GM21717 (cell line): ENCODE results near the gene MTARC2.

Experiments
- ATAC-seq: cut with Tn5 transposase; IDR thresholded peaks from one replicate; pipeline ENCODE4 v1.9.1; 2021; ENCODE audit warnings: mild to moderate bottlenecking, moderate library complexity; ENCODE audit not compliant: unreplicated experiment

MTARC2 gene

DNA sequence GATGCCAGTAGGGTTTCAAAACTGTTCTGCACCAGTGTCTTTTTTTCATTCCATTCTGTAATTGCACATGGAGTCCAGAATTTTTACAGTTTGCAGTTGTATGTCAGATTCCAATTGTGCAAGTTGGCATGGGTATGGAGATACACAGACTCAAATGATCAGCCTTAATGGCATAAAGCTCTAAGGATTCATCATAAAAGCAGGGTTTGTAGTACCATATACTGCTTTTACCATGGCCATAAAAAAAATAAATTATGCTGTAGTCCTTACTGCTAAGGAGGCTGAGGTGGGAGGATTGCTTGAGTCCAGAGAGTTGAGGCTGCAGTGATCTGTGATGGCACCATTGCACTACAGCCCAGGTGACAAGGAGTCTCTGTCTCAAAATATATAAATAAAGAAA, 48.9 kb downstream of the MTARC2 start:
- no peak for ATAC-seq

DNA sequence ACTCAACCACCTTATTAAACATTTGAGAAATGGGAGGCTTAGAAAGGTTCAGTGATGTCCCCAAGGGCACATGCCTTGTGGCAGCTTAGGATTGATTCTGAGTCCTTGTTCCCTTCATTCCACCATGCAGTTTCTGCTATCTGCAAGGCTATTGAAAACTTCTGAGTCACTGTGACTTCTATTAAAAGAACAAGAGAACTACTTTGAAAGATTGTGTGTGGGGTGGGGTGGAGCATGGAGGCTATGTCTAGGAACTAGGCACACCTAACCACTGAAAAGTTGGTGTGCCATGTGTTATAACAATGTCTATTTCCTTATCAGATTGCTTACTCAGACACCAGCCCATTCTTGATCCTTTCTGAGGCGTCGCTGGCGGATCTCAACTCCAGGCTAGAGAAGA, 49.4 kb downstream of the MTARC2 start:
- no peak for ATAC-seq

DNA sequence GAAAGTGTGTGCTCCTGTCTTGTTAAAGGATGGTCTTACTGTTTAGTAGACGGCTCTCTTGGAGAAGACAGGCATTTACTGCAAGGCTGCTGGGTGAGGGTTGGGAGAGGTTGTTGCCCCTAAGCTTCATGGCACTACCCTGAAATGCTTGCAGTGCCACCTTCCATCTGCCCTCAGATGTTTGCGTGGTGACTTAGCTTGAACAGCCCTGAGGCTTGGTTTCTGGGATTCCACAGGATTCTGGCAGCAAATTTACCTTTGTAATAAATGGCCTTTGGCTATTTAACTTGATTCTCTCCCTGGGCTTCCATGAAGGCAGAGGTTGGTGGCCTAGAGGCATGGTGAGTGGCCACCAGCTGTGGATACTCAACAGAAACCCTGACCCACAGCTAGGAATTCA, 50.2 kb downstream of the MTARC2 start:
- no peak for ATAC-seq

DNA sequence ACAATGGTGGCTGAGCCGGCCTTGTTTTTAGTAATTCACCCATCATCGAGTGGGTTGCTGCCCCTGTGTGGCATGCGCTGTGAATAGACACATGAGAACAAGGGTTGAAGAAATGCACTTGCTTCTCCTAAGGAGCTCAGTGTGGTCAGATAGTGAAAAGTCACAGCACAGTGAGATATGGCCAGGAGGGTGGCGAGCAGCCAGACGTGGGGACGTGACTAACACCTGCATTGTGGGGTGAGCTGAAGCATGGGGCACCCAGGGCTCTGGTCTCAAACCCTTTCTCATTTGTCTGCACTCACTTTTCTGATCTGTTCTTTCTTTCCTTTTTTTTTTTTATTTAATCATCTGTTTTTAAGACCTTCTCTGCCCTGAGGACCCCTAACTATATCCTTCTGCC, 52.1 kb downstream of the MTARC2 start:
- no peak for ATAC-seq

DNA sequence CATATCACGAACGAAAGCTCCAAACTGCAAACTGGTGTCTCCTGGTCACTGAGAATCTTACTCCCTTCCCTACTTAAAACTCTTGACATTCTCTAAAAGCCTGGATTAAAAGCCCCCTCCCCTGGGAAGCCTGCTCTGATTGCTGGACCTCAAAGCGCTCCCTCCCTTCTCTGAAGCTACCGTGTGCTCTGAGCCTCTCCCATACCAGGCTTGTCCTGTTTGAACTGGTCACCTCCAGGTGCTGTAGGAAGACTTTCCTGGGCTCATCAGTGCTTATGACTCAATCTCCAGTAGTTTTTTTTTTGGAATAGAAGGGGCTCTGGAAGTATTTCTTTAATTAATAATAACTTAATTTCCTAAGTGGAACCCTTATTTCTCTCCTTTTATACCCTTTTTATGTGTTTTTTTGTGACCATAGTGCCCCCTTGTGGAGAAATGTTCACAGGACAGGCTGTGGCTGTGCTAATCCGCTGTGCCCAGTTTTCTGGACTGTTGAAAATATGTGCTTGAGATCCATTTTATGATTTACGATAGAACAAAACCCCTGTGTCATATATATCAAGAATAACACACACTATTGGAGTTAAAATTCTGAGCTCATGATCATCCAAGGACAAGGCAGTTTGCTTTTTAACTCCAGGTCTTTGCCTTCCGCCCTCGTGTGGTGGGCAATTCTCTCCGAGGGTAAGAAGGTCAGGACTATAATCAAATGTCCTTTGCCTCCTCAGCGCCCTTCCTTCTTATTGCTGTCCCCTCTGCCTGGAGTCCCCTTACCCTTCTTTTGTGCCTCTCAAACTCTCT, 55.5 kb downstream of the MTARC2 start:
- ATAC-seq, result no peak

DNA sequence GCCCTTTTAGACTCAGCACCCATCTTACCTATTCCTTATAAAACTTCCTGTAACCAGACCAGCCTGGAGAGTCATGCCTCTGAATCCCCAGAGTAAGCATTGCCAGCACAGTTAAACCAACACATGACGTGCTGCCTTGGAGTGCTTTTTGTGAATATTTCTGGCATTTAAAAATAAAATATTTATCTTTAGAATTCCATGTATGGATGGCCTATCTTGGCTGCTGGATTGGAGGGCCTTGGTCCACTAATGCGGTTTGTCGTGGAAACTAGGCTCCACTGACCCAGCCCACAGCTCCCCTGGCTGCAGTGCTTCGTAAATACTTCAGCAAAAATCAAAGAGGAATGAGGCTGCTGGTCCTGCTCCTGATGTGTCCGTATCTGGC, 56.1 kb downstream of the MTARC2 start:
- no peak for ATAC-seq

DNA sequence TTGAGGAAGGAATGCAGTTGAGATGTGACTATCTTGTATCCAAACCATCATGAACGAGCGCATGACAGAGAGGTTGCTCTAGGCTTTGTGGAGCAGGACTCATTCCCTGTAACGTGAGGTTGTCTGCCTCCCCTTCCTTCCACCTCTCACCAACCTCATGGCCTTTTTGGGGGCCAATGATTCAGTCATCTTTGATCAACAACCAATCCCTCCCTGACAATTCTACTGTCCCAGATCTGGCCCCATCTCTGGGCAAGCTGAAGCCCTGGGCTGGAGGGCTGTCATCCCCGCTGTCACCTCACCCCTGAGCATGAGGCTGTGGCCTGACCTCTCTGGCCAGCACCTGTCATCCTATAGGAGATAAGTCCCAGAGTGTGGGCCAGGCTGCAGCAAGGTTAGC, 58.3 kb downstream of the MTARC2 start:
- no peak for ATAC-seq

DNA sequence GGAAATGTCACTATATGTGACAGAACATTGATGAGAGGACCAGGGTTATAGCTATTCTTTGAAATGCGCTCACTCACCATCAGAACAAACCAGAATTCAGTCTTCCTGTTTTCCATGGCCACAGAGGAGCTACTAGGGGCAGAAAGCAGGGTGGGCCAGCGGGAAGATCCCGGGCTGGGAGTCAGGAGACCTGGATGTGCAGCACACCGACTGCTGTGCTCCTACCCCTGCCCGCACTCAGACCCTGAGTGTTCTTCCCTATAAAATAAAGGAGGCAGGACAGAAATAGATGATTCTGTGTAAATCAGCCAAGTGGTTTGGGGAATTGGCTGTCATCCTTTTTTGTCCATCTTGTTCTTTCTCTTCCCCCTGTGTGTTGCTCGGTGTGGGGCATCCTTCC, 59.6 kb downstream of the MTARC2 start:
- no peak for ATAC-seq

DNA sequence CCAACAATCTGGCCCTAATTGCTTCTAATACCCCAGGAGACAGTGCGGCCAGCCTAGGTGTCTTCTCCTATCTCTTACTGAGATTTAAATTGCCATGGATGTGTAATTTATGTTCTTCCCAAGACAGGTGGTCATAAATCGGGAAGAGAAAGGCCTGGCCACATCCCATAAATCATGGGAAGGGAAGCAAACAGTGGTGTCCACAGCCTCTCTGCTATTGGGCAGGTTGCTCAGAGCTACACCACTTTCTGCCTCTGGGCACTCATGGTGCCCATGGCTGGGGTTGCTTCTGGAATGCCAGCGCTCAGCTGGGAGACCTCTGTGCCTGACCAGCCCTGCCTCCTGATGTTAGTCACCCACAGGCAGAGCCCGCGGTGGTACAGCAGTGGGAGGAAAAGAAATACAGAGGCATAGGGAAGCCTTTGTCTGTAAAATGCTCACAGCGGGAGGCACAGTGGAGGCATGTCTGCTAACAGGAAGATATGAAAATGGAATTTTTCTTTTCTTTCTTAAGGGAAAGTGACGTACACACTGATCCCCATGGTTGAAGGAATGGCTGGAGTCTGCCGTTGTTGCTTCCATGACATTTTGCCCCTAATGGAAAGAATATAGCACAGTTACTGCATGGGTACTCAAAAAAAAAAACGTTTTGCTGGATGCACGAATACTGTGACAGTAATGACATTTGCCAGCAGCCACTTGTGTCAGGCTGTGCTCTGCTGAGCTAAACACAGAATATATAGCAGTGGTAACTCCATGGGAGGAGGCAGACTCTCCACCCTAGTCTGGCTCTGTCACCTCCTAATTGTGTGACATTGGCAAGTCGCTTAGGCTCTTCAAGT, 60.4 kb downstream of the MTARC2 start:
- no peak for ATAC-seq

DNA sequence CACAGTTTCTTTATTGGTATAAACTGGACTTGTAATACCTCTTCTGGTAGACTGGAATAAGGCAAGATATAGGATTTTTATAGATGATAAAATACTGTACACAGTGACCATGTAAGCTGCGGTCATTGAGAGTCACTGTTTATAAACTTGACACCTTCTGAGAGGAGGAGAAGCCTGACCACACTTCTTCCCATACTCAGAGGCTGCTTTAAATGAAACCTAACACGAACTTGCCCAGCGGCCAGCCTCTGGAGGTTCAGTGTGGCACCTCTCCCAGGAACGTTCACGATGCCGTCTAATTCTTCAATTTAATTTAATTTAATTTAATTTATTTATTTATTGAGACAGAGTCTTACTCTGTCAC, 61.0 kb downstream of the MTARC2 start:
- no peak for ATAC-seq

DNA sequence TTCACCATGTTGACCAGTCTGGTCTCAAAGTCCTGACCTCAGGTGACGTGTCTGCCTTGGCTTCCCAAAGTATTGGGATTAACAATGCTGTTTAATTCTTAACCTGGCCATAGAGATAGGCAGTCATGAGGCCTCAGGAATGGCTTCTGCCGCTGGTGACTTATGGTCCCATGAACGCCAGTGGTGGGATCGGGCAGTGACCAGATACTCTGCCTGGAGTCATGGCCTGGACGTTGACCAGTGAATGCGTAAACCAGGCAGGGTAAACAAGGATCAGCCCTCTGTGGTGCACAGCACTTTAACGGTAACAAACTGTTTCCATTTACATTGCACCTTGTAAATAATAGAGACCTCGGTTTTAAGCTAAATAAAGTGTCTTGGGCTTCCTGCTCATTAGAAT, 61.6 kb downstream of the MTARC2 start:
- ATAC-seq, result no peak

DNA sequence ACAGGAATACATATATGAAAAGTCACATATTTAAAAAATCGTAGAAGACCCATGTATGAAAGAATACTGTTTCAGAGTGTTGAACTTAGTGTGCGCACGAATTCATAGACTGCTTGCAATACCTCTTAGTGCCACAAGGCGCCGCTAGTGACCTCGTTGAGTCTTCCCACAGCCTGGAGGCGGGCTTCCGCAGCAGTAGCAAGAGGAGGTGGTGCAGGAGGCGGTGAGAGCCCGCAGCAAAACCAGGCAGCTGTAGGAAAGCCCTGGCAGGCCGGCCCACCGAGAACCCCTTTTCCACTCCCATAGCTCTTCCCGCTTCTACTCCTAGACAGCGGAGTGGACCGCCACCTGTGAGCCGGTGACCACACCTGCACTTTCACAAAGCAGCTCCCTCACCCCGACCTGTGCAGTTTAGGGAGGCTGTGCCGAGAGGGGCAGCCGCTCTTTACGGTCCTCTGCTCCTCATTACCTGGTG, 62.1 kb downstream of the MTARC2 start:
- peak; percentile 85 for ATAC-seq

DNA sequence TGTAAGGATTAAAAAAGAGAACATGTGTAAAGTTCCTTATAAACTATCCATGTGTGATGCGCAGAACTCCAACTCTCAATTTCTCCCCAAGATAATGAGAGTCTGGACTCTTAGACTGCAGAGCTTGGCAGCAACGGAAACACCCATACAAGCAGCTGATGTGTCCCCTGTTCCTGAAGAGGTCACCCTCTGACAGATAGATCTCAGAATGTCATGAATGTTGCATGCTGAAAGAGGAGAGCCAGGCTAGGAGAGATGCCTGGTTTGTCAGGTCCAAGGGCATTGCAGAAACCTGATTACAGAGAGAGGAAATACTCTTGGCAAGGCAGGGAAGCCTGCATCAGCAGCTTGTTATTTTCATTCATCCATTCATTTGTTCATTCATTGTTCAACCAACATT, 62.8 kb downstream of the MTARC2 start:
- ATAC-seq, result no peak

DNA sequence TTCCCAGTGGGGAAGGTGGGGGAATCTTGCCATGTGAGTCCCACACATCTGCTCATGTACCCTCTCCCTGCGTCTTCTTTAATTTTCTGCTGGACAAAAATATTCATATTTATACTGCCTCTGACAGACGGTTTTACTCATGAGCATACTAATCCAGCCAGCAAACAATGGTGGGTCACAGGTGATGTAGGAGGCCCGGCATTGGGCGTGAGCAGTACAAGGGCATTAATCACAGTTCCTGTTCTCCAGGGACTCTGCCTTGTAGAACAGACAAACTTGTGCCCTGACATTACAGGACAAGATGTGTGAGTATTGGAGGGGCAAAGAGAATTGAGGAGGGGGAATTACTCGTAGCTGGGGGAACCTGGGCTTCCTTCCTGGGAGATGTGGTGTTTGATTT, 63.6 kb downstream of the MTARC2 start:
- no peak for ATAC-seq

DNA sequence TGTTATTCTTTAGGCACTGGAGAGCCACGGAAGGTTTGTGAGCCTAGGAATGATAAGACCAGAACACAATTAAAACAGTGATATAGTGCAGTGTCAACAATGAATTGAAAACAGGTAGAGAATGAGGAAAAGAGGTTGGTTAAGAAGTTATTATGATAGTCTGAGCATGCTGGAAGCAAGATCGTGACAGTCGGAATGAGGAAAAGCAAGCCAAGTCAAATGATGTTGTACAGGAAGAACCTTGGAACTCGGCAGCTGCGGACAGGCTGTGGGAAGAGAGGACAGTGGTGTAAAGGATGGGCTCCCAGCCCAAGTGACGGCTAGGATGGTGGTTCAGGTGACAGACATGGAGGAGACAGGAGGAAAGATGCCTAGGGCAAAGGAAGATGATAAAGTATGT, 64.2 kb downstream of the MTARC2 start:
- no peak for ATAC-seq

DNA sequence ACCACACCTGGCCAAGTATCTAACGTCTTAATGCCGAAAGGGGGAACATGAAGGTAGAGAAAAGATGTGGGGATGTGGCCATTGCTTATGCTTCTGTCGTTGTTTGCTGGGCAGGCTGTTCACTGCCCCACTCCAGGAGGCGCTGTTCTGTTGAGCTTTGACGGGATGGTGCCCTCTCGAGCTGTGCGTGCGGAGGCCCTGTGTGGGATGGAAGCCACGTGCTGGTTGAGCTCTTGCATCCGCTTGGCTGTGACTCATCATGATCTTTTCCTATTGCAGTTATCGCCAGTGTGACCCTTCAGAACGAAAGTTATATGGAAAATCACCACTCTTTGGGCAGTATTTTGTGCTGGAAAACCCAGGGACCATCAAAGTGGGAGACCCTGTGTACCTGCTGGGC, 64.9 kb downstream of the MTARC2 start:
- ATAC-seq, result no peak

DNA sequence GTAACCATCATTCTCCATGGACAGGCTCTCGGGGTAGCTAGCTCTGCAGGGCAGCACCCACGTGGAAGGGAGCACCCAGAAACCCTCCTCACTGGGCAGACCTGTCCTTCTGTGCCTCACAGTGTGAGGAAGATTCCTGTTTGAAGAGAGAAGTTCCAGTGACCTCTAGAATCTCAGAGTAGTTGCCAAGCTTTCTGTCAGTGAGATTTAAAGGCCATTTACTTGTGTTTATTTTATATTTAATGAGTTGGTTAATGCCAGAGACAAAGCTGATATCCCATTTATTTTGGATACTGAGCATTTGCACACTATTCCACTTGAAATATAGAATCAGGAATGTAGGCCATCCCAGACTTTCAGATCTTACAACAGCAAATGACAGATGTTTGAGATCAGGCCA, 67.3 kb downstream of the MTARC2 start:
- ATAC-seq, result no peak

DNA sequence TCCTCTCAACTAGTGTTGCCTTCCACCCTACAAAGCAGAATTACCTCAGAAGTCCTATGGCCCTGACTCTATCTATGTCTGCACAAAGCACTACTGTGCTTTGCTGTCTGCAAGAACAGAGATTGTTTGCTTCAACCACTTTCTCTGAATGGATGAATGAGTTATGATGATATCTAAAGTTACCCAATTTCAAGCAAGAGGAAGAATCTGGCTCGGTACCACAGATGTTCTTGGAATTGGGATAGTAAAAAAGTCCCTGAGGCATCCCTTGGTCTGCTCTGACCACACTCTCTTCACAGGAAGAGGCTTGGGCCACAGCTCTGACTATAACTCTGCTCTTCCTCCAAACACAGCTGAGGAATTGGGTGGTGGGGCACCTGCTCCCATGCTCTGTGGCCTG, 69.8 kb downstream of the MTARC2 start:
- ATAC-seq, result no peak

DNA sequence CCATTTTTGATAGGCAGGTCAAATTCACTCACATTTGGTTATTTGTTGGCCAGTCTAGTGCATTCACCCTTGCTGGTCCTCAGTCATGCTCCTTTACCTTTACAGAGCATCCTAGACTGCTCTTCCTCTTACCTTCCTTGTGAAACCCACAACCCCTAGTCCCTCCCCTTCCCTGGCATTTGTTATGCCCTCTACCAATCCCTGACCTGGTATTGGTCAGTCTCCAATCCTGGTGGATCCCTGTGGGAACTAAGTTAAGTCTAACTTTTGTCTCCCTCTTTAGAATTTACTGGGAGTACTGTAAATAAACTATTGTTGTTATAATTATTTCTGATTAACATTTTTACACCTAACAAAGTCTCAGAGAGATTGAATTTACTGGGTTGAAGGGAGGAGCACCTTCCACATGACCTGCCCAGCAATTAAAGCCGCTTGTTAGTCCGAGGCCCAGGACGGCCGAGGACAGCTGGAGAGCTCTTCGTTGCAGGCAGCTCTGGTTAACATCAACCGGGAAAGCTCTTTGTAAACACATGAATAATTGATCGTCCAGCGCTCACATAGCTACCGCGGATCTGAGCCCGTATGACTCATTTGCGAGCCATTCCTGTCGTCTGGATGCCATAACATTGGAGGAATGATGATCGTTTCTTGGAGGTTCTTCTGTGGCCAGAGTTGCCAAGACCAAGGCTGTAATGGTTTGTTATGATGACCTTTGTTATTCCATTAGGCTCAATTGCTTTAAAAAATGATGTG, 70.5 kb downstream of the MTARC2 start:
- ATAC-seq, result no peak

DNA sequence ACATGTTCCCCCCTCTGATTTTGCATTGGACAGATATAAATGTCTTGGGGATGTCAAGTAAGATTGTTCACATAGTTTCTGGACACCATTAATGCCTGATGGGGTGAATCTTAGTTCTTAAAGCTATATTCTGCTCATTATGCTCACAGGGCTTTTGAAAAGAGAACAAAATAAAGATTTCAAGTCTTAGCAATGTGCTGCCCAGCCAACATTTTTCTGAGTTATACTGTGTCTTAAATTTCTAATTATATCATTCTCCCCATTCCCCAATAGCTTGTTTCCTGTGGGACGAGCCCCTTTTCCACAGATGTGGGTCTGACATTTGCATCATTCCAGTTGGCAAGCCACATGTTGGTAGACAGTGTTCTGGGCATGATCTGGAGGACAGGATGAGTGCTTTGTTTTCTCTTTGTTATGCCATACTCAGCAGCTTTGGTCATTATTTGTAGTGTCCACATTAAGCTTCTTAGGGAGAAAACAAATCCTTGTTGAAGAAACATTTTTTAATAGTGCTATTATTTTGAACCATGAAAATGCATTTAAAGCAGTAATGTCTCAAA, 71.4 kb downstream of the MTARC2 start:
- no peak for ATAC-seq
